Stimulated activated CD4-positive, alpha-beta T cell treated with anti-CD3 and anti-CD28 coated beads, Interleukin-4, amount 100 ng/mL, for 24 hours (primary cell): ENCODE measurements around the gene BBIP1.

Source experiments
- DNase-seq: peaks from one replicate; pipeline ENCODE4 v3.0.0-alpha.2; 2020

Gene BBIP1

GRCh38 chr10:110918643-110919348, at the start of gene BBIP1:
Gene BBIP1 (minus strand): TSS chr10:110919180. CDS start chr10:110918157, 1,023 bp downstream.
- no peak for DNase-seq

- DNase-seq: no peak
Measured at GRCh38 chr10:110967645-110968044, 48.7 kb upstream of the BBIP1 start.

- DNase-seq: no peak
Measured at GRCh38 chr10:110967009-110967630, 48.1 kb upstream of the BBIP1 start.

GRCh38 chr10:110966146-110966545, 47.2 kb upstream of the BBIP1 start:
- DNase-seq: no peak

- DNase-seq: no peak
Measured at GRCh38 chr10:110965216-110965615, 46.2 kb upstream of the BBIP1 start.

- DNase-seq: no peak
Measured at GRCh38 chr10:110964681-110965080, 45.7 kb upstream of the BBIP1 start.

- DNase-seq: no peak
Measured at GRCh38 chr10:110963162-110963561, 44.2 kb upstream of the BBIP1 start.

- no peak for DNase-seq
Measured at GRCh38 chr10:110962443-110962842, 43.5 kb upstream of the BBIP1 start.

GRCh38 chr10:110960333-110960712, 41.3 kb upstream of the BBIP1 start:
- DNase-seq: no peak

GRCh38 chr10:110959379-110960332, 40.7 kb upstream of the BBIP1 start:
- no peak for DNase-seq

GRCh38 chr10:110957606-110958005, 38.6 kb upstream of the BBIP1 start:
- no peak for DNase-seq

- DNase-seq: no peak
Measured at GRCh38 chr10:110951381-110951780, 32.4 kb upstream of the BBIP1 start.

- DNase-seq: no peak
Measured at GRCh38 chr10:110947061-110947595, 28.1 kb upstream of the BBIP1 start.

GRCh38 chr10:110946496-110946895, 27.5 kb upstream of the BBIP1 start:
- no peak for DNase-seq

GRCh38 chr10:110944792-110945396, 25.9 kb upstream of the BBIP1 start:
- no peak for DNase-seq

GRCh38 chr10:110939419-110939818, 20.4 kb upstream of the BBIP1 start:
- no peak for DNase-seq

GRCh38 chr10:110936757-110937156, 17.8 kb upstream of the BBIP1 start:
- no peak for DNase-seq

GRCh38 chr10:110932505-110933180, 13.7 kb upstream of the BBIP1 start:
- DNase-seq: no peak

- DNase-seq: no peak
Measured at GRCh38 chr10:110931769-110932381, 12.9 kb upstream of the BBIP1 start.

GRCh38 chr10:110927461-110927860, 8.5 kb upstream of the BBIP1 start:
- no peak for DNase-seq

GRCh38 chr10:110923856-110924493, 5.0 kb upstream of the BBIP1 start:
- no peak for DNase-seq
